ENCODE data around the gene LYPD6B.

Gene LYPD6B

GRCh38 chr2:149156971-149157740, 118.7 kb downstream of the LYPD6B start:
- DNase-seq, result no peak

DNA sequence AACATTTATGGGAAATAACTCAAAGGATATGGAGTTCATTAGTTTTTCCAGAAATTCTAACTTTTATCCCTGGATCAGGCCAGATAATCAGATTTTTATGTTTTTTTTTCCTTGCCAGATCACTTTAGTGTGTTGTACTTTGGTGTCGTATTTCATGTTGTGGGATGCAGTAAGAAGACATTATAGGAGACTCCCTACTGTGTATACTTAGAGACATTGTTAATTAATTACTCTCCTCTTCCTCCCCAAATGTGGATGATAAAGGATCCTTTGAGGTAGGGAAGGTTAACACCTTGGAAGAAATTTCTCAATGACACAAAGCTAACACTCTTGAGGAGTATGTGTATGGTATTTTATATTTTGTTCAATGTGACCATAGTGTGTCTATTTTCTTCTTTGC, 120.5 kb downstream of the LYPD6B start:
- no peak for DNase-seq

DNA sequence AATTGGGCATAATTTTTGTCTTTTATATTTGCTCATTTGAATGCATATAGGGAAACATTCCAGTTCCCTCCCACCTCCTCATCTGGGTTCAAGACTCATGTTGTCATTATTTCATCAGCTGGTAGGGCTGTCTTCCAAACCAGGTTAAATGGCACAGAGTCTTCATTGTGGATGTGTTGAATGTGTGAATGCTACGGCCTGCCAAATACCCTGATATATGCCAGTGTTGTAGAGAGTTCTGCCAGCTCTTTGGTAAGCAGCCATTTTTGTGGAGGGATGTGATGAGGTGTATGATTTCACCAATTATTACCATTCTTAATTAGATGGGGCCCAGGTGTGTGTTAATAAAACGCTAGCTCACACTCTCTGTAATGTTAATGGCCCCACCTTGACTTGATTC, 121.7 kb downstream of the LYPD6B start:
- DNase-seq, result no peak

DNA sequence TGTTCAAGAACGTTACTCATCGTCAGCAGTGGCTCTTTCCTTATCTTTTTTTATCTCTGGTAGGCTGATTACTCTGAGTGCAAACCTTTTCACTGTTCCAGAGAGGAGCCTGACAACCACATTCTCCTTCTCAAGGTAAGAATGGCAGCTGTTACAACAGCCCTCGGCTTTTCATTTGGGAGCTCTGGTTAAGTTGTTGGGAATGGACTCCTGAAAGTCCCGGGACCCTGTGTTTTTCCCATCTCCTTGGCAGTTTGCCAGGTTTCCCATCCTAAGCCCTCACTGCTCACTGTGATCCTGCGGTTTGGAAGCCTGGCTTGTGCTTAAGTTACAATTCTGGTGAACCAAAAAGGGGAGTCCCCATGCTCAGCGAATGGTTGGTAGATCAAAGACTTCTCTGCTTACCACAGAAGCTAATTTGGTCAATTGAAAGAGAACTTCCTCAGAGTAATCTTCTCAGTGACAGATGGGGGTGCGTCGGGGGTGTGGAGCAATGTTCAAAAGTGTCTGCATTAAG, 122.3 kb downstream of the LYPD6B start:
- peak in 2 of 51 donors; percentile 3 to 4 for DNase-seq

GRCh38 chr2:149161481-149162225, 123.2 kb downstream of the LYPD6B start:
- DNase-seq, result peak in 1 of 51 donors; percentile 1

DNA sequence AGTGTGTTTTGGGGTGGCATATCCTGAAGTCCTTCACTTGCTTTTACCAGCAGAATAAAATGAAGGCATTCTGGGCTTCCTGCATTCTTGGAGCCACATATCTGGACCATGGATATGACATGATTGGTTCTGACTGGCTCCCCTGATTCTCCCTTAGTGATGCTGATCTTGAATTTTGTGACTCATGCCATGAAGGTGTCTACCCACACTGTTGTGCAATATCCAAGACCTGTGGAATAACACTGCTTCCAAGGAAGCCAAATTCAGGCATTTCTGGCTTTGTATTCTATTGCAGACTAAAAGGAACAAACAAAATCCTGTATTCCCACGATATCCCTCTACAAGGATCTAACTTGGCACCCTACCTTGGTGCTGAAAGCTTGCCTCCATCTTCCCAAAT, 125.8 kb downstream of the LYPD6B start:
- DNase-seq, result no peak

- no peak for DNase-seq
Measured at GRCh38 chr2:149164827-149165226, 126.3 kb downstream of the LYPD6B start.

- DNase-seq, result no peak
Measured at GRCh38 chr2:149167001-149167780, 128.7 kb downstream of the LYPD6B start.

DNA sequence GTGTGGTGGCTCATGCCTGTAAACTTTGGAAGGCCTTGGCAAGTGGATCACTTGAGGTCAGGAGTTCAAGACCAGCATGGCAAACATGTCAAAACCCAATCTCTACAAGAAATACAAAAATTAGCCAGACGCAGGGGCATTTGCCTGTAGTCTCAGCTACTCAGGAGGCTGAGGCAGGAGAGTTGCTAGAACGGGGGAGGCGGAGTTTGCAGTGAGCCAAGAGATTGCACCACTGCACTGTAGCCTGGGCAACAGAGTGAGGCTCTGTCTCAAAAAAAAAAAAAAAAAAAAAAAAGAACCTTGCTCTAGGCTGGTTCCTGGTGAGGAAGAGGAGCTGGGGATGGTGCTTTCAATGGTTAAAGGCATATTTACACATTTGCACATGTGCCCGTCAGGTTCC, 129.4 kb downstream of the LYPD6B start:
- no peak for DNase-seq

DNA sequence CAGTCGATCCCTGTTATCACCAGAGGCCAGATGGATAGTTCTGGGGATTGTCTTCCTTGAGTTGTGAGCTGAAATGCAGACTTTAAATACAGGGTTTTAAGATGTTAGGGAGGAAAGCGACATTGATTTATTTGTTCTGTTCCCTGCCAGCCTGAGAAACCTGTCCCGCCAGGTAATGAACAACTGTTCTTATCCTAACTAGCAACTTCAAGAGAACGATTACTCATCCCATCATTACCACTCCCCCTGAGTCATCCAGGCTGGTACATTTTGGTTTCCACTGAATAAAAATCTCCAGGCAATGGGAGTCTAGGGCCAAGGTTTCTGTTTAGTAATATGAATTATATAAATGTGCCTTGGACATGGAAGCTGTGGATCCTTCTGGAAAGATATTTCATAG, 131.2 kb downstream of the LYPD6B start:
- peak in 1 of 51 donors; percentile 19 for DNase-seq

GRCh38 chr2:149170156-149170555, 131.7 kb downstream of the LYPD6B start:
- DNase-seq, result no peak

- DNase-seq, result no peak
Measured at GRCh38 chr2:149170911-149171310, 132.4 kb downstream of the LYPD6B start.

DNA sequence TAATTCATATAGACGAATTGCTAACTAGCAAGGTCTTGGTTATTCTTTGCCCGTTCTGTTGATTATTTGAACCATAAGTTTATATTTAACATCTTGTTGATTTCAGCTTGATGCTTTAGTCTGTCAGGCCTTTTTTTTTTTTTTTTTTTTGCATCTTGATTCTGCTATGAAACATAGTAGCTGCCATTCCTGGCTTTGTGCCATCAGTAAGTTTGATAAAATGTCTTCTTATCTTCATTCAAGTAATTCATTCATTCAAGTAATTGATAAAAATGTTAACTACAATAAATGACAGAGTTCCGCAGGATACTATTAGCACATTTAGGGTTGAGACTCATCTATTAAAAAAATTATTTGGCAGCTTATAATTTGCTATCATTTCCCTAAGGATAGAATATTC, 134.7 kb downstream of the LYPD6B start:
- no peak for DNase-seq

DNA sequence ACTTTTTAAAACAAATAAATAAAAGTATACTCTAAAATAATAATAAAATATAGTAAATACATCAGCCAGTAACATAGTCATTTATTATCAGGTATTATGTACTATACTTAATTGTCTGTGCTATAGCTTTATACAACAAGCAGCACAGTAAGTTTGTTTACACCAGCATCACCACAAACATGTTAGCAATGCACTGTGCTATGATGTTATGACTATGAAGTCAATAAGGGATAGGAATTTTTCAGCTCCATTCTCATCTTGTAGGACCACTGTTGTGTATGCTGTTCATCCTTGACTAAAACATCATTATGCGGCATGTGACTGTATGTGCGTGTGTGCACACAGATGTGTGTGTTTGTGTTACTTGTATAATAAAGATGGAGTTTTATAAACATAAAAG, 137.5 kb downstream of the LYPD6B start:
- DNase-seq, result no peak

DNA sequence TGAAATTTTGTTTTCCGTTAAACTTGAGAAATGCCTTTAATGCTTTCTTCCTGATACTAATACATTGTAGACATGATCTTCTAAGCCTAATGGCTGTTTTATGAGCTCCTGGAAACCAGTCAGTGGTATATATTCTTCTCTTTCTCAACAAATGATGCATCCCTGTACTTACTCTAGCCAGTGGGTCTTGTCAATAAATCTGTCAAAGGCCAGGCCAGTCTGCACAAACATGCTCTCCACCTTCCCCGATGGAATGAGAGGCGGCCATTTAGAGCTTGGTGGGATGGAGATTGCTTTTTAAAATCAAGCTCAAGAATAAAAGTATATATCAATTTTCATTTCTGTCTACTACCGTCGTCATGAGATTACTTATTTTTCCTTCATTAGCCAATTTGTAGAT, 140.1 kb downstream of the LYPD6B start:
- DNase-seq, result no peak

DNA sequence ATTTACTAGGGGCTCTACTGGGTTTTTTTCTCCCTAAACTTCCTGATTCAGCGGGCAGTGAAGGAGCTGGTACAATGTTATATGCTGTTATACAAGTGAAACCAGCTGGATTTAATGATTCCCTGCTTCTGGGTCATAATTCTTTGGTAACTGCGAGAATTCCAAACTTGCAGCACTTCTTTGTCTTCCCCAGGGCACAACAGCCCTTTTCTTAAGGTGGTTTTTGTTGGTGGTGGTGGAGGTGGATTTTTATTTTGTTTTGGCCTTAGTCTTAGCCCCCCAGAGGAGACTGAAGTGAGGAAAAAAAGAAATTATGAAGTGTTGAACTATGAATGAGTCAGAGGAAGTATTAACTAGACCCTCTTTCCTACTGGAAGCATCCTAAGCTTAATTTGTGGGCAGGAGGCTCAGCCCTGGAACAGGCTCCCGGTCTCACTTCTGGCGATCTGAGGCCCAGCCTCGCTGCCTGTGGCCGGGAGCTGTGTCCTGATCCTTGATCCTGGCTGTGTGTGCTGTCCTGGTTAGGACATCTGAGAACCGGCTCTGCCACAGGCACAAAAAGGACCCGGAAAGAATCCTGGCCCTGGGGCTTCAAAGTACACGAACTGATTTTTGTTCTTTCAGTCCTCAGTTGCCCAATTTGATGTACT, 141.9 kb downstream of the LYPD6B start:
- no peak for DNase-seq

DNA sequence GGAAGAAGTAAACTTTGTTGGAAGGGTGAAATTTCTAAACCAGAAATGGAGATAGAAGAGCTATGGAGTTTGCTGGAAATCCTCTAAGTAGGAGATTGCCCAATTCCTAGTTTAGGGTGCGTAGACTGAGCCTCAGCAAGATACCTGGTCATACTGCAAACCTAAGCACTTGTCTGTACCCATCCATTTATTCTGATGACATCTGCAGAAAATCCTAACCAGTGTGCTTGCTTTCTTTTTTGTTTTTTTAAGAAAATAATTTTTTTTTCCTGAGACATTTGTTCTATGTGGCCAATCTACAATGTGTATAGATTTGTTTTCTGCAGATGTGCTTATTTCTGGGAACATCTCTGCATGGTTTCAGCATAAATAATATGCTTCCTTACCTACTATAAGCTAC, 144.7 kb downstream of the LYPD6B start:
- DNase-seq, result no peak

GRCh38 chr2:149184991-149185390, 146.5 kb downstream of the LYPD6B start:
- DNase-seq, result no peak

DNA sequence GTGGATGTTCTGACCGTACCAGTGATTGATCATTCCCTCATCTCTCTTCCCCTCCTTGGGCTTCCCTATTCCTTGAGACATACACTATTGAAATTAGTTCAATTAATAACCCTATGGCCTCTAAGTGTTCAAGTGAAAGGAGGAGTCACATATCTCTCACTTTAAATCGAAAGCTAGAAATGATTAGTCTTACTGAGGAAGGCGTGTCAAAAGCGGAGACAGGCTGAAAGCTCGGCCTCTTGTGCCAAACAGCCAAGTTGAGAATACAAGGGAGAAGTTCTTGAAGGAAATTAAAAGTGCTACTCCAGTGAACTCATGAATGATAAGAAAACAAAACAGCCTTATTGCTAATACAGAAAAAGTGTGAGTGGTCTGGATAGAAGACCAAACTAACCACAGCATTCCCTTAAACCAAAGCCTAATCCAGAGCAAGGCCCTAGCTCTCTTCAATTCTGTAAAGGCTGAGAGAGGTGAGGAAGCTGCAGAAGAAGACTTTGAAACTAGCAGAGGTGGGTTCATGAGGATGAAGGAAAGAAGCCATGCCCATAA, 147.5 kb downstream of the LYPD6B start:
- no peak for DNase-seq

- no peak for DNase-seq
Measured at GRCh38 chr2:149187057-149187456, 148.6 kb downstream of the LYPD6B start.

DNA sequence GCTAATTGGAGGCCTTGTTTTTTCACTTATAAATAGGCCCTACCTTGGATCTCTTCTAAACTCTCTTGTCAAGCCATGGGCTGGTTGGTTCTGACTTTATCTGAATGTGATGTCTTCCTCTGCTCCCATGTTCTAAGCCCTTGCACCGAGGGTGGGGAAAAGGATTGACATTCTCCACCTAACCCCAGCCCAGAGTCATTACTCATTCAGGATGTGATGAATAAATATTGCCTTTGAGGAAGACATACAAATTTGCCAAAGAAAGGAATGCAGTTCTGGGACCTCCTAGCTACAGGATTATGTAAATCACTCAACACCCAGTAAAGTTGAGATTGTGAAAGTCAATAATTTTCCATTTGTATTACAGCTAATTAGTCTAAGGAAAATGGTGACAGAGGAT, 149.8 kb downstream of the LYPD6B start:
- no peak for DNase-seq
